ENCODE data around the gene WDR83. TPM values are rescaled to one million over a fixed set of nuclear protein-coding genes. Genes with fewer than 3 reads are reported as not detected.
"Not testable (repeated sequence)": the region's sequence is repeated elsewhere in the genome, so short reads cannot be mapped to it uniquely, and the experiment has no call there.

WDR83 gene
- total RNA-seq, 1 donor from 2014 or later = 16.3 TPM

DNA sequence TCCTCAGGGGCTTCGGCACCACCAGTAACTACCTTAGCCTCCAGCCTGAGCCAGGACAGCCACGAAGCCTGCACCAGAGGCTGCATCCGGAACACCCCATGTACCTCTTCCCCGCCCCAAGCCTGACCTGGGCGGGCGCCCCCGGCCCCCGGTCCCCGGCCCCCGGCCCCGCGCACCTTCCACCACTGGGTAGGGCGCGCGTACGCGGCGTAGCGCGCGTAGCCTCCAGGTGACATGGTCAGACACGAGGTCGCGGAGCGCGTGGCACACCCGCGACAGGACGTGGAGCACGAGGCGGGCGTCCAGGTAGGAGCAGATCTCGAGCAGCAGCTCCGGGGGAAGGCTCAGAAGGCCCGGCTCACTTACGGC is 29.4 kb downstream of the WDR83 start:
- no peak overlapping the region for H3K27ac Mint-ChIP-seq (ENCODE audit: unreplicated experiment)
- DNase-seq = no peak

GRCh38 chr19:12696366-12697335 is 30.0 kb downstream of the WDR83 start, which contains the start of gene FBXW9:
FBXW9 (minus strand) TSS chr19:12696631; CDS start chr19:12696581, 50 bp downstream.
- no peak for TF ChIP-seq CTCF (IDR thresholded peaks at IDR 0.05; ENCODE audit: partially characterized antibody, unreplicated experiment)
- H3K4me3 Mint-ChIP-seq (ENCODE audit: unreplicated experiment) = peak within 1 kb of the TSS; percentile 90
- H3K27ac Mint-ChIP-seq (ENCODE audit: unreplicated experiment) = peak within 1 kb of the TSS; percentile 88
- DNase-seq = peak; percentile 98
- H3K27me3 Mint-ChIP-seq (ENCODE audit: unreplicated experiment) = peaks cover 2% of the 10 kb centered on the region
- no peaks in the 10 kb centered on the region for H3K36me3 Mint-ChIP-seq (ENCODE audit: unreplicated experiment)
- no peaks in the 10 kb centered on the region for H3K4me1 Mint-ChIP-seq (ENCODE audit: low read depth, unreplicated experiment)
- peaks cover 7% of the 10 kb centered on the region for H3K9me3 Mint-ChIP-seq (ENCODE audit: unreplicated experiment)

More for the DNA sequence above, 29.4 kb downstream of the WDR83 start:
- no peaks in the 10 kb centered on the region for H3K36me3 Mint-ChIP-seq (ENCODE audit: unreplicated experiment)
- TF ChIP-seq CTCF (IDR thresholded peaks at IDR 0.05; ENCODE audit: partially characterized antibody, unreplicated experiment) = no peak
- peaks cover 2% of the 10 kb centered on the region for H3K27me3 Mint-ChIP-seq (ENCODE audit: unreplicated experiment)
- no peaks in the 10 kb centered on the region for H3K4me1 Mint-ChIP-seq (ENCODE audit: low read depth, unreplicated experiment)
- H3K9me3 Mint-ChIP-seq (ENCODE audit: unreplicated experiment) = peaks cover 7% of the 10 kb centered on the region
- peak overlapping the region; percentile 90 for H3K4me3 Mint-ChIP-seq (ENCODE audit: unreplicated experiment)

DNA sequence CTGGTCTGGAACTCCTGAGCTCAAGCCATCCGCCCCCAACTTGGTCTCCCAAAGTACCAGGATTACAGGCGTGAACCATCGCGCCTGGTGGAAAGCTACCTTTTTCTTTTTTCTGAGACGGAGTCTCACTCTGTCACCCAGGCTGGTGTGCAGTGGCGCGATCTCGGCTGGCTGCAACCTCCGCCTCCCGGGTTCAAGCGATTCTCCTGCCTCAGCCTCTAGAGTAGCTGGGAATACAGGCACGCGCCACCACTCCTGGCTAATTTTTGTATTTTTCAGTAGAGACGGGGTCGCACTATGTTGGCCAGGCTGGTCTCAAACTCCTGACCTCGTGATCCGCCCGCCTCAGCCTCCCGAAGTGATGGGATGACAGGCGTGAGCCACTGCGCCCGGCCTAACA is 30.8 kb downstream of the WDR83 start:
- not testable (repeated sequence) for DNase-seq; H3K36me3 Mint-ChIP-seq (ENCODE audit: unreplicated experiment); H3K27me3 Mint-ChIP-seq (ENCODE audit: unreplicated experiment); H3K27ac Mint-ChIP-seq (ENCODE audit: unreplicated experiment); H3K4me3 Mint-ChIP-seq (ENCODE audit: unreplicated experiment); H3K9me3 Mint-ChIP-seq (ENCODE audit: unreplicated experiment); H3K4me1 Mint-ChIP-seq (ENCODE audit: low read depth, unreplicated experiment)

DNA sequence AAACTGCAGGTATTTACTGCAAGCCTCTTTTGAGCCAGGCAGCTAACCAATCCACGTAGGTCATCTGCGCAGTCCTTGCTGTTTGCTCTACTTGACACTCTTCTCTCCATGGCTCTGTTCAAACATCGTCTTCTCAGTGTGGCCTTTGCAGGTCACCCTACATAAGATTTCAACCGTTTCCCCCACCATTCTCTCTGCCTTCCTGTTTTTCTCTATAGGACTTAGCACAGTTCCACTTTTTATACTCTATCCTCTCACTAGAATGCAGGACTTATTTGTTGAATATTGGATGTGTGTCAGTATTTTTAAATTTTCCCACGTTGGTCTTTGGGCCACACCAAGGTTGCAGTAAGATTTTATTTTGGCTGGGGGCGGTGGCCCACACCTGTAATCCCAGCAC is 31.5 kb downstream of the WDR83 start:
- TF ChIP-seq CTCF (IDR thresholded peaks at IDR 0.05; ENCODE audit: partially characterized antibody, unreplicated experiment) = no peak
- H3K4me3 Mint-ChIP-seq (ENCODE audit: unreplicated experiment) = peak overlapping the region; percentile 66

DNA sequence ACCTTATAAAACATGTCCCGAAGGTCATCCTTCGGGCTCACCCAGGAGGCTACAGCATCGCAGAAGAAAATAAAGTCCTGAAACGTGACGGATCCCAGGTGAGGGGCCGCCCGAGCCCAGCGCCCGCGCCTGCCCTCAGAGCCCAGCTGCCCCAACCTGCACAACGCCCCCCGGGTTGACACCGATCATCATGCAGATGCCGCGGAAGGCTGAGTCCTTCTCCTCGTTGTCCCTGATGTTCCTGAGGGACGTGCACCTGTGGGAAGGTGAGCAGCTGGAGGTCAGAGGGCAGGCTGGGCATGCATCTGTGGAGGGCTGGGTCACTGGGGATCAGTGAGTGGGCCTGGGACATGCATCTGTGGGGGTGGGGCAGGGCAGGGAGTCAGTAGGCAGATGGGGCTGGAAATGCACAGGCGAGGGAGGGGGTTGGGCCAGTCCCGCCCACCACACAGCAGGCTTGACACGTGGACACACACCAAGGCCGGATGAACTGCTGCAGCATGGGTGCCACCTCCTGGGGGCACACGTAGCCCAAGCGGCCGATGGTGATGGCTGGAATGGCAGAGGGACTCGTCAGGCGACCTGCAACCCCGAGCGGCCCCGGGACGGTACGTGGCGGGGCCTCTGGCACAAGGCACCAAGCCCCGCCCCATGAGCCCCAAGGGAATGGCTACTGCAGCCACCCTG is 35.1 kb downstream of the WDR83 start:
- H3K27ac Mint-ChIP-seq (ENCODE audit: unreplicated experiment) = peak overlapping the region; percentile 59

More for the DNA sequence above, 31.5 kb downstream of the WDR83 start:
- peaks cover 2% of the 10 kb centered on the region for H3K27me3 Mint-ChIP-seq (ENCODE audit: unreplicated experiment)
- H3K4me1 Mint-ChIP-seq (ENCODE audit: low read depth, unreplicated experiment) = peaks cover 3% of the 10 kb centered on the region
- DNase-seq = no peak
- peaks cover 10% of the 10 kb centered on the region for H3K9me3 Mint-ChIP-seq (ENCODE audit: unreplicated experiment)
- no peaks in the 10 kb centered on the region for H3K36me3 Mint-ChIP-seq (ENCODE audit: unreplicated experiment)
- no peak overlapping the region for H3K27ac Mint-ChIP-seq (ENCODE audit: unreplicated experiment)

More for the DNA sequence above, 35.1 kb downstream of the WDR83 start:
- Mint-ChIP-seq H3K36me3 (ENCODE audit: unreplicated experiment) (no peaks in the 10 kb centered on the region), H3K4me1 (ENCODE audit: low read depth, unreplicated experiment) (peaks cover 4% of the 10 kb centered on the region), H3K9me3 (ENCODE audit: unreplicated experiment) (peaks cover 11% of the 10 kb centered on the region), H3K4me3 (ENCODE audit: unreplicated experiment) (no peak overlapping the region), H3K27me3 (ENCODE audit: unreplicated experiment) (no peaks in the 10 kb centered on the region)
- no peak for DNase-seq
- TF ChIP-seq CTCF (IDR thresholded peaks at IDR 0.05; ENCODE audit: partially characterized antibody, unreplicated experiment) = no peak

Data from glutamatergic neuron (in vitro differentiated cells).